HepG2 (cell line): Measurements from ENCODE around the gene PLXNC1. TPM values are rescaled to one million over a fixed set of nuclear protein-coding genes. Genes with fewer than 3 reads are reported as not detected.

ENCODE experiments used
- ATAC-seq: fragments of 200-7000 bp; cut with Tn5 transposase; 3 replicates; pipeline ENCODE4 v1.9.1; 2020; ENCODE audit warnings: mild to moderate bottlenecking, moderate library complexity
- BruUV-seq: library from RNA; stranded (reverse); fragments of 400-500 nt; replicated peaks from 2 replicates; lab custom pipeline; 2021; lab: Mats Ljungman, UMichigan
- CTCF ChIA-PET: fragments of 300-600 bp; formaldehyde crosslinking; extraction: SDS; loops from one replicate; lab custom pipeline; 2021; ENCODE audit warnings: low total read pairs, inconsistent platforms, low intra/inter-chr PET ratio; lab: Yijun Ruan, JAX
- POLR2A ChIA-PET: fragments of 350-600 bp; sonication (Branson Sonifier 250); formaldehyde crosslinking; loops from one replicate; lab custom pipeline; 2020; ENCODE audit warnings: antibody characterized with exemption, inconsistent platforms; lab: Yijun Ruan, JAX
- DNase-seq: peaks from one replicate; pipeline ENCODE4 v3.0.0-alpha.2; 2015; ENCODE audit warnings: low spot score
- FAIRE-seq: peaks from 3 replicates; lab custom pipeline; 2011; peaks lifted over from hg19 to GRCh38; lab: Jason Lieb, UNC
- H2AFZ ChIP-seq: one replicate; pipeline ENCODE4 v1.6.1; 2011; ENCODE audit warnings: low read length, inconsistent platforms
- H3K27ac ChIP-seq: fragments of 300-600 bp; 3 replicates; pipeline ENCODE4 v1.8.0; 2011; ENCODE audit warnings: mixed run types, mild to moderate bottlenecking, mixed read lengths, low read length, inconsistent platforms; ENCODE audit not compliant: insufficient read depth; ENCODE audit errors: extremely low read length
- H3K27me3 ChIP-seq, 2 experiments: fragments of 200-600 bp in 1 of 2; 2 replicates in 1 of 2; 3 replicates in 1 of 2; pipeline versions ENCODE4 v1.6.0 to v1.8.0; 2011; ENCODE audit warnings: low read length in 2 of 2, mild to moderate bottlenecking in 2 of 2, moderate library complexity in 2 of 2, inconsistent platforms in 1 of 2; ENCODE audit not compliant: insufficient read depth in 2 of 2, control insufficient read depth in 1 of 2
- H3K36me3 ChIP-seq, 2 experiments: fragments of 200-600 bp in 1 of 2; replicated peaks in 1 of 2; 2 replicates in 1 of 2; 3 replicates in 1 of 2; pipeline versions ENCODE4 v1.5.1 to v1.8.0; 2011; ENCODE audit warnings: low read length in 2 of 2, inconsistent platforms in 1 of 2; ENCODE audit not compliant: insufficient read depth in 2 of 2, control insufficient read depth in 1 of 2
- H3K4me1 ChIP-seq: 2 replicates; pipeline ENCODE4 v1.5.1; 2012; ENCODE audit warnings: low read length, inconsistent platforms; ENCODE audit not compliant: insufficient read depth
- H3K4me2 ChIP-seq: 2 replicates; pipeline ENCODE4 v1.6.0; 2011; ENCODE audit warnings: low read depth, low read length, inconsistent platforms
- H3K4me3 ChIP-seq, 3 experiments: fragments of 200-600 bp in 1 of 3; sonication (generic), shearing (Covaris generic) in 1 of 3; replicated peaks in 1 of 3; 2 replicates each; pipeline ENCODE4 v1.5.1; 2011 to 2016; ENCODE audit warnings: low read length in 3 of 3, inconsistent platforms in 2 of 3, low read depth in 2 of 3, mild to moderate bottlenecking in 2 of 3, control low read depth in 1 of 3, mixed read lengths in 1 of 3; ENCODE audit not compliant: insufficient read depth in 1 of 3
- H3K79me2 ChIP-seq: one replicate; pipeline ENCODE4 v1.6.1; 2011; ENCODE audit warnings: low read length, inconsistent platforms; ENCODE audit not compliant: insufficient read depth
- H3K9ac ChIP-seq: 2 replicates; pipeline ENCODE4 v1.6.0; 2011; ENCODE audit warnings: mild to moderate bottlenecking, low read depth, low read length, inconsistent platforms; ENCODE audit not compliant: insufficient read depth
- H3K9me3 ChIP-seq: 2 replicates; pipeline ENCODE4 v1.5.1; 2012; ENCODE audit warnings: mild to moderate bottlenecking, low read length
- H4K20me1 ChIP-seq: 2 replicates; pipeline ENCODE4 v1.6.0; 2011; ENCODE audit warnings: inconsistent platforms, mild to moderate bottlenecking, low read length, moderate library complexity; ENCODE audit not compliant: insufficient read depth
- ARID2 ChIP-seq: sonication (generic); formaldehyde crosslinking; IDR thresholded peaks from 2 replicates; pipeline ENCODE4 v1.8.1; 2022; ENCODE audit warnings: mild to moderate bottlenecking, missing genetic modification reagents, borderline replicate concordance
- BHLHE40 ChIP-seq: IDR thresholded peaks from 2 replicates; pipeline ENCODE4 v1.6.1; 2011; ENCODE audit warnings: low read length, improper control_type of control experiment
- DZIP1 ChIP-seq: sonication (generic); formaldehyde crosslinking; IDR thresholded peaks from 2 replicates; pipeline ENCODE4 v1.5.0; 2020; ENCODE audit warnings: mild to moderate bottlenecking, missing genetic modification reagents
- GABPB1 ChIP-seq: IDR thresholded peaks from 2 replicates; pipeline ENCODE4 v1.6.1; 2016; ENCODE audit warnings: mild to moderate bottlenecking, missing genetic modification reagents, moderate library complexity, missing compliant biosample characterization
- HMGXB4 ChIP-seq, 2 experiments: sonication (generic) in 1 of 2; formaldehyde crosslinking in 1 of 2; IDR thresholded peaks; 2 replicates each; pipeline versions ENCODE4 v1.4.0 to v1.6.1; 2018 to 2020; ENCODE audit warnings: missing genetic modification reagents in 2 of 2, borderline replicate concordance in 1 of 2, low read depth in 1 of 2, mild to moderate bottlenecking in 1 of 2, missing biosample characterization in 1 of 2
- RCOR2 ChIP-seq: IDR thresholded peaks from 2 replicates; pipeline ENCODE4 v1.6.1; 2016; ENCODE audit warnings: missing biosample characterization, missing genetic modification reagents
- TRAFD1 ChIP-seq: sonication (generic); formaldehyde crosslinking; IDR thresholded peaks from 2 replicates; pipeline ENCODE4 v1.5.1; 2020; ENCODE audit warnings: missing genetic modification reagents, mild to moderate bottlenecking, borderline replicate concordance
- ZBTB34 ChIP-seq: sonication (generic); formaldehyde crosslinking; IDR thresholded peaks from 2 replicates; pipeline ENCODE4 v1.8.0; 2022; ENCODE audit warnings: mild to moderate bottlenecking, missing genetic modification reagents
- WGBS: methylation state at CpG from one replicate; pipeline ENCODE4 v1.1.6; 2017; ENCODE audit warnings: low lambda C conversion rate; 5-methylcytosine and 5-hydroxymethylcytosine counted together
- in situ Hi-C: cut with HindIII; loops from 2 replicates; pipeline ENCODE4 v1.10.0; 2017; ENCODE audit warnings: low pct_unique_long_range_greater_than_20kb; ENCODE audit not compliant: extremely low pct_ligation_motif_present
- intact Hi-C: fragments of 100-400 bp; cut with micrococcal nuclease; formaldehyde crosslinking; loops from one replicate; pipeline ENCODE4 v1.10.0; 2022; ENCODE audit not compliant: unreplicated experiment
- polyA plus RNA-seq, 8 experiments: library from polyadenylated mRNA; depleted of rRNA in 3 of 8; stranded (reverse) in 7 of 8; unstranded in 1 of 8; fragments of >200 nt; fragmentation: Illumina TruSeq in 4 of 8; extraction: Trizol in 4 of 8; gene quantifications; 2 replicates each; pipeline versions ENCODE4 v1.2.1 to v1.2.3, GENCODE V29; 2011 to 2016; ENCODE audit warnings: low read depth in 4 of 8, missing spikeins in 1 of 8, mixed read lengths in 1 of 8; ENCODE audit not compliant: insufficient read depth in 1 of 8
- total RNA-seq, 5 experiments: library from RNA; depleted of rRNA; stranded (reverse); fragments of >200 nt; fragmentation: Illumina TruSeq; extraction: Trizol; gene quantifications; 2 replicates each; pipeline ENCODE4 v1.2.3, GENCODE V29; 2016; ENCODE audit warnings: low read depth in 1 of 5

The PLXNC1 gene
- total and polyA plus RNA-seq, 2 of the 13 experiments (the other 11 are each of a cell fraction or from before 2014, with no cell fraction given), result 6.6 to 11.2 TPM

- ATAC-seq (no peak), DNase-seq (no peak), FAIRE-seq (no peak)
- whole genome bisulfite sequencing, result 100% methylated on average over 1 of the region's 1 CpG
- H3K9me3 ChIP-seq, result peaks cover 6% of the 10 kb centered on the region; the same call in 1 of the 2 replicates
- H3K4me1 ChIP-seq, result no peaks in the 10 kb centered on the region
- H3K36me3 ChIP-seq, result peaks cover 10 to 30% of the 10 kb centered on the region in 2 experiments; a peak in 4 of 5 replicates
- H3K79me2 ChIP-seq, result no peaks in the 10 kb centered on the region
- in situ Hi-C loops (no loop called here), intact Hi-C loops (loop anchor here (10.0 kb wide), 1 partner anchor 109 kb away; no protein-coding TSS in a partner anchor)
- no TSS peak for BruUV-seq
- no peaks in the 10 kb centered on the region for H4K20me1 ChIP-seq
- no peak overlapping the region for H2AFZ ChIP-seq
- ChIA-PET POLR2A (no interaction called here), CTCF (no interaction called here)
- H3K27ac ChIP-seq, result no peak overlapping the region
- TF ChIP-seq HMGXB4 (CRISPR knock-in tag; IDR thresholded peaks at IDR 0.05; ENCODE audit: borderline replicate concordance in 1 of 2, low read depth in 1 of 2) (no peak), ARID2 (CRISPR knock-in tag) (no peak), GABPB1 (CRISPR knock-in tag) (no peak)
- H3K27me3 ChIP-seq, result no peaks in the 10 kb centered on the region
- H3K9ac ChIP-seq, result no peak overlapping the region
- no peak overlapping the region for H3K4me2 ChIP-seq
- H3K4me3 ChIP-seq, result no peak overlapping the region
Observed at GRCh38 chr12:94326234-94326633, 177.9 kb downstream of the PLXNC1 start.

- DNase-seq (no peak), ATAC-seq (no peak), FAIRE-seq (no peak)
- Histone ChIP-seq H3K4me2 (no peak overlapping the region), H3K9me3 (peaks cover 2% of the 10 kb centered on the region; the same call in 1 of the 2 replicates), H3K27me3 (no peaks in the 10 kb centered on the region), H3K4me1 (no peaks in the 10 kb centered on the region), H3K27ac (no peak overlapping the region), H3K9ac (no peak overlapping the region), H3K79me2 (no peaks in the 10 kb centered on the region), H3K36me3 (peaks cover 10 to 29% of the 10 kb centered on the region in 2 experiments; a peak in 4 of 5 replicates), H4K20me1 (no peaks in the 10 kb centered on the region), H3K4me3 (no peak overlapping the region), H2AFZ (no peak overlapping the region)
- intact Hi-C loops, result loop anchor here (10.0 kb wide), 1 partner anchor 108 kb away; no protein-coding TSS in a partner anchor
- in situ Hi-C loops, result no loop called here
- BruUV-seq, result no TSS peak
- ChIA-PET POLR2A (no interaction called here), CTCF (no interaction called here)
- no peak for TF ChIP-seq ZBTB34
- no peak for TF ChIP-seq RCOR2 (CRISPR knock-in tag)
- no peak for TF ChIP-seq DZIP1 (CRISPR knock-in tag)
- TF ChIP-seq BHLHE40, result no peak
- no peak for TF ChIP-seq TRAFD1 (CRISPR knock-in tag)
Observed at GRCh38 chr12:94326727-94327126, 178.3 kb downstream of the PLXNC1 start.
